Adrenal gland (tissue), 12 donors: Measurements from ENCODE around the gene EPB41L1. TPM values are rescaled to one million over a fixed set of nuclear protein-coding genes. Genes with fewer than 3 reads are reported as not detected.

Experiments
- DNase-seq, 7 donors: peaks; one replicate each; pipeline ENCODE4 v3.0.0-alpha.2; 2019 to 2020
- H3K27ac ChIP-seq, 5 donors: fragments of 200-600 bp; sonication (generic) in 4 of 5; 1 replicate in 3 of 5; 2 replicates in 2 of 5; pipeline versions ENCODE4 v1.5.1 to v1.8.0; 2016 to 2020; ENCODE audit warnings: mild to moderate bottlenecking in 1 of 5
- H3K27me3 ChIP-seq: fragments of 200-600 bp; 2 replicates; pipeline ENCODE4 v1.8.0; 2021
- H3K36me3 ChIP-seq, 2 donors: fragments of 200-600 bp; replicated peaks in 1 of 2; 1 replicate in 1 of 2; 2 replicates in 1 of 2; pipeline versions ENCODE4 v1.5.1 to v1.8.0; 2018 to 2022
- H3K4me1 ChIP-seq, 2 donors: fragments of 200-600 bp; replicated peaks in 1 of 2; 1 replicate in 1 of 2; 2 replicates in 1 of 2; pipeline versions ENCODE4 v1.5.1 to v1.8.0; 2018 to 2021
- H3K4me3 ChIP-seq, 4 donors: fragments of 200-600 bp; sonication (generic) in 3 of 4; one replicate each; pipeline ENCODE4 v1.5.1; 2016 to 2018
- H3K9me3 ChIP-seq, 3 donors: fragments of 200-600 bp; sonication (generic) in 1 of 3; replicated peaks in 1 of 3; 1 replicate in 2 of 3; 2 replicates in 1 of 3; pipeline versions ENCODE4 v1.5.1 to v1.8.0; 2016 to 2021
- POLR2A ChIP-seq, 2 donors: fragments of 450-650 bp; IDR thresholded peaks; one replicate each; pipeline ENCODE4 v1.6.1; 2017; ENCODE audit warnings: antibody characterized with exemption in 2 of 2, mild to moderate bottlenecking in 2 of 2, moderate library complexity in 1 of 2
- WGBS, 4 donors: extraction: QIAGEN DNeasy Blood & Tissue Kit in 2 of 4; methylation state at CpG; one replicate each; pipeline versions ENCODE4 v1.1.5 to v1.1.7; 2013 to 2017; 5-methylcytosine and 5-hydroxymethylcytosine counted together
- intact Hi-C, 2 donors: fragments of 100-400 bp; cut with DNase I; formaldehyde crosslinking; loops; one replicate each; pipeline versions ENCODE4 v1.14.1 to v1.15.0; 2022 to 2023
- polyA plus RNA-seq, 3 donors: library from polyadenylated mRNA; stranded (reverse); fragments of 200-250 nt in 2 of 3; fragments of 350-450 nt in 1 of 3; fragmentation: Illumina TruSeq in 1 of 3; extraction: RNeasy Lipid Tissue Mini Kit (QIAGEN cat#74804) in 1 of 3; gene quantifications; one replicate each; pipeline ENCODE4 v1.2.3, GENCODE V29; 2013 to 2014
- total RNA-seq, 9 donors: library from RNA; depleted of rRNA in 4 of 9; stranded (reverse); fragments of >200 nt in 4 of 9; fragments of 120-200 nt in 1 of 9; fragmentation: NEBNext Ultra II Directional in 1 of 9; extraction: Animal tissue kit (Norgen Biotek cat#: 25700) in 1 of 9; gene quantifications; one replicate each; pipeline versions ENCODE4 v1.1.0 to v1.2.4, GENCODE V29; 2013 to 2023
- TF ChIP-seq, protein P1 (sequence below), 6 experiments: fragments of 450-650 bp in 4 of 6; fragments of 200-600 bp in 2 of 6; sonication (generic) in 1 of 6; IDR thresholded peaks; 1 replicate in 5 of 6; 2 replicates in 1 of 6; pipeline versions ENCODE4 v1.5.1 to v1.8.0; 2016 to 2021; ENCODE audit warnings: antibody characterized with exemption in 6 of 6, mild to moderate bottlenecking in 2 of 6, moderate library complexity in 1 of 6
- donor health status: healthy with polysubstance abuse.
- donor health status: Bipolar disorder and iron deficiency.
- donor health status: DM: yes; HTN: yes; CAD: no.
- donor health status: DM: no; HTN: no; CAD: no.
- donor health status: DM: no; HTN: no; CAD: no.
- donor health status: DM: yes; HTN: yes; CAD: no.

Gene EPB41L1
- total and polyA plus RNA-seq, 12 donors, result 29.8 to 1,154 (median 164) TPM

DNA sequence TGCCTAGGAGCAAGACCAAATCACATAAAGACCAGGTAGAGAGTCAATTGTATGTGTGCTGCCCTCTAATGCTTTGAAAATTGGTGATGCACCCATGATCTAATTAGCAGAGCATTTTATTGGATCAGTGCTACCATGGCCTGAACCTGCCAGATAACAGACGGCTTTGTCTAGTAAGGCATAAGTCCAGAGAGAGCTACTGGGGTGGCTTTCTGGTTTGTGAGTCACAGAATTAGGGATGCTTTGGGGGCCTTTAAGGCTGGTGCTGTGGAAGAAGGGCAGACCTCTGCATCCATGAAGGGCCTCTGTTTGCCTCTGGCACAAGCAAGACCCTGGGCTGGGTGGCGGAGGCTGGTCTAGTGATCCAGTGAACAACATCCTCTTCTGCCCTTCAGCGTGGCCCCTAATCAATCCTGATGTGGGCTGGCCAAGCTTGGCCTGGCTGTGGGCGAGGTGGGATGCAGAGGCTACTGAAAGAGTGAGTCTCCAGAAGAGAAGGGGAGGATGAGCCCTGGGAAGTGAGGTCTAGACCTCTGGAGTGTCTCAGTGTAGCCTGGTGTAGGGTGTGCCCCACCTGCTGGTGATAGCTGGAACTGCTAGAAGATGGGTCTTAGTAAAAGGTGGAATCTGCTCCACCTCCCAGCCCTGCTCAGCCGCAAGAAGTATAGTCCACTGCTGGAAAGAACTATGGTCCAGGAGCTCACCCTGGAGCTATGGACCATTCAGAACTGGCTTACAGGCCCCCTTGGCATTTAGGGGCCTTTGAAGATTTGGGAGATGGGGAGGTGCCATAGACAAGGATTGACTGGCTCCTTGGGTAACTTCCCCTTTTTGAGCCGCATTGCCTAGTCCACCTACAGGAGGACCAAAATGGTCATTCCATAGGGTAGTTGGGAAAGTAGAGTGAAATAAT, 45.1 kb downstream of the EPB41L1 start:
- Histone ChIP-seq H3K4me1 (peaks cover 18 to 33% of the 10 kb centered on the region in 2 donors), H3K27ac (peak overlapping the region in 2 of 5 donors; percentile 44 to 80), H3K27me3 (no peaks in the 10 kb centered on the region), H3K4me3 (no peak overlapping the region), H3K9me3 (no peaks in the 10 kb centered on the region), H3K36me3 (peaks cover 0 to 28% of the 10 kb centered on the region in 2 donors)
- peak; percentile 84 to 98 (median 94) for DNase-seq
- TF ChIP-seq, protein P1, sequence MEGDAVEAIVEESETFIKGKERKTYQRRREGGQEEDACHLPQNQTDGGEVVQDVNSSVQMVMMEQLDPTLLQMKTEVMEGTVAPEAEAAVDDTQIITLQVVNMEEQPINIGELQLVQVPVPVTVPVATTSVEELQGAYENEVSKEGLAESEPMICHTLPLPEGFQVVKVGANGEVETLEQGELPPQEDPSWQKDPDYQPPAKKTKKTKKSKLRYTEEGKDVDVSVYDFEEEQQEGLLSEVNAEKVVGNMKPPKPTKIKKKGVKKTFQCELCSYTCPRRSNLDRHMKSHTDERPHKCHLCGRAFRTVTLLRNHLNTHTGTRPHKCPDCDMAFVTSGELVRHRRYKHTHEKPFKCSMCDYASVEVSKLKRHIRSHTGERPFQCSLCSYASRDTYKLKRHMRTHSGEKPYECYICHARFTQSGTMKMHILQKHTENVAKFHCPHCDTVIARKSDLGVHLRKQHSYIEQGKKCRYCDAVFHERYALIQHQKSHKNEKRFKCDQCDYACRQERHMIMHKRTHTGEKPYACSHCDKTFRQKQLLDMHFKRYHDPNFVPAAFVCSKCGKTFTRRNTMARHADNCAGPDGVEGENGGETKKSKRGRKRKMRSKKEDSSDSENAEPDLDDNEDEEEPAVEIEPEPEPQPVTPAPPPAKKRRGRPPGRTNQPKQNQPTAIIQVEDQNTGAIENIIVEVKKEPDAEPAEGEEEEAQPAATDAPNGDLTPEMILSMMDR (IDR thresholded peaks at IDR 0.05), result peak; percentile 89 to 95 (median 94)
- no peak for TF ChIP-seq POLR2A (IDR thresholded peaks at IDR 0.05)
- 46 to 54% (median 48%) methylated on average over 4 to 6 of the region's 6 CpGs for WGBS, 4 donors
- intact Hi-C loops, result loop anchor here in 1 of 2 donors (5.0 kb wide), 2 partner anchors 42 to 202 kb away; no protein-coding TSS in a partner anchor

DNA sequence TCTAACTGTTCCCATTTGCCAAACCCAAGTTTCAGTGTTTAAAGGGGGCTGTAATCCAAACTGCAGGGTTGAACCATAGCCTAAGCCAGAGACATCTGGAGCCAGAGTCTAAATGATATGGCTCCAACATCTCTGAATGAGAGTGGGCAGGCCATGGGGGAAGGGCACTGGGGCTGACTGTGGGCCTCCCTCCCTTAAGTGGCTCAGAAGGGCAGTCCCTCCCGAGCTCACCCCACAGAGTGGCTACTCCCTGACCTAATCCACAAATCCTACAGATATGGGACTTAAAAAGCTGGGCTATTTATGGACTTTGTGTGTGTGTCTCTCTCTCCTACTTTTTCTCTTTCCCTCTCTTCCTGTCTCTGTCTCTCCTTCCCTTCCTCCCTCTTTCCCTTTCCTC, 45.9 kb downstream of the EPB41L1 start:
- intact Hi-C loops, result no loop called here
- Histone ChIP-seq H3K9me3 (no peaks in the 10 kb centered on the region), H3K27me3 (no peaks in the 10 kb centered on the region), H3K4me1 (peaks cover 18 to 33% of the 10 kb centered on the region in 2 donors), H3K4me3 (no peak overlapping the region), H3K27ac (peak overlapping the region in 1 of 5 donors; percentile 80), H3K36me3 (peaks cover 0 to 20% of the 10 kb centered on the region in 2 donors)
- TF ChIP-seq, protein P1 (IDR thresholded peaks at IDR 0.05), result no peak
- TF ChIP-seq POLR2A (IDR thresholded peaks at IDR 0.05), result no peak
- no peak for DNase-seq
- 71 to 88% (median 72%) methylated on average over 1 of the region's 1 CpG for WGBS, 4 donors

DNA sequence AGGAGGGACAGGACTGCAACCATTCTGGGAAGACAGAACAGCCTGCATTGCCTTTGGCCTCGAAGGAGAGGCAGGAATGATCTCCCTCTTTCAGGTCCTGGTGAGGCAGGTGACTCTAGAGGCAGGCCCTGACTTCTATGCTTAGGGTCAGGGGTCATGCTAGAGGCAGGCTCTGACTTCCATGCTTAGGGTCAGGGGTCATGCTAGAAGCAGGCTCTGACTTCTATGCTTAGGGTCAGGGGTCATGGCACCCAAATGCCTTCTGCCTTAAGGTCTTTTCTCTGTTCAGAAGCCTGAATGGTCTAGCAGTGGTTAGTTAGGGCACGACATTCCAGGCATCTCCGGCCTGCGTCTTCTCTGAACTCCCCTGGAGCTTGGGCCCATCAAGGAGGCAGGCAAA, 46.7 kb downstream of the EPB41L1 start:
- no peaks in the 10 kb centered on the region for H3K9me3 ChIP-seq
- H3K27me3 ChIP-seq, result no peaks in the 10 kb centered on the region
- peaks cover 12 to 28% of the 10 kb centered on the region in 2 donors for H3K4me1 ChIP-seq
- no peak overlapping the region for H3K4me3 ChIP-seq
- intact Hi-C loops, result no loop called here
- no peak for TF ChIP-seq POLR2A (IDR thresholded peaks at IDR 0.05)
- TF ChIP-seq, protein P1 (IDR thresholded peaks at IDR 0.05), result no peak
- H3K27ac ChIP-seq, result peak overlapping the region in 1 of 5 donors; percentile 80
- 83 to 94% (median 88%) methylated on average over 4 of the region's 4 CpGs for WGBS, 4 donors
- no peak for DNase-seq
- peaks cover 0 to 28% of the 10 kb centered on the region in 2 donors for H3K36me3 ChIP-seq

DNA sequence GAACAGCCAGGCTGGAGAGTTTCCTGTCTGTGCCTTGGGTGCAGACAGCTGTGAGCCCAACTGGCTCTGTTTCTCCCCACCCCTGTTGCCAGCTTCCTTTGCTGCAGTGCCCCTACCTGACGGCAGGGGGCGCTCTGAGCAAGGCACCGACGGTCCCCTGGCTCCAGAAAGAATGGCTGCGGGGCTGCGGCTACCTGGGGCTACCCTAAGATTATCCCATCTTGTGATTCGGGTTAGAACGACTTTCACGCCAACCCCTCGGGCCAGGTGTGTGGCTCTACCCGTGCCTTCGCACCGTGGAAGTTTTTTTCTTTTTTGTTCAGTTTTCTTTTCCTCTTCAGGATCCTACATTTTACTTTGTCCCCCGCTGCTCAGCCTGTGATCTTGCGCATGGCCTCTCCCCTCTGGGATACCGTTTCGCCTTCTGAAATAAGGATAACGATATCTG, 48.4 kb downstream of the EPB41L1 start:
- peak; percentile 61 to 88 (median 78) for DNase-seq

More for the DNA sequence above, 48.4 kb downstream of the EPB41L1 start:
- Histone ChIP-seq H3K27me3 (no peaks in the 10 kb centered on the region), H3K4me1 (peaks cover 0 to 17% of the 10 kb centered on the region in 2 donors), H3K9me3 (no peaks in the 10 kb centered on the region), H3K27ac (peak overlapping the region in 1 of 5 donors; percentile 50), H3K4me3 (no peak overlapping the region), H3K36me3 (peaks cover 0 to 42% of the 10 kb centered on the region in 2 donors)
- TF ChIP-seq POLR2A (IDR thresholded peaks at IDR 0.05), result no peak
- TF ChIP-seq, protein P1 (IDR thresholded peaks at IDR 0.05), result peak; percentile 92 to 99 (median 94)
- WGBS, 4 donors, result 39 to 45% (median 43%) methylated on average over 17 to 18 of the region's 18 CpGs
- intact Hi-C loops, result no loop called here
